Measurements from ENCODE around the gene COL2A1. TPM values are rescaled to one million over a fixed set of nuclear protein-coding genes. Genes with fewer than 3 reads are reported as not detected.

The COL2A1 gene
- total and polyA plus RNA-seq, 2 donors from 2014 or later: not detected

DNA sequence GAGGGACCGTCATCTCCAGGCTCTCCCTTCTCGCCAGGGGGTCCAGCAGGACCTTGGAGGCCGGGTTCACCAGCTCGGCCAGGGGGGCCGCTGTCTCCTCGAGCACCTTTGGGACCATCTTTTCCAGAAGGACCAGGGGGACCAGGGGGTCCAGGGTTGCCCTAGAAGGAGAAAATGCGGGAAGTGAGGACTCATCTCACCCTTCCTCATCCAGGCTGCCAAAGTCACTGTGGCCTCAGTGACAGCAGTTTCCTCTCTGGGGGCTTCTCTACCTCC, 25.7 kb downstream of the COL2A1 start:
- intact Hi-C loops (cut with DNase I): no loop called here
- Histone ChIP-seq H3K9ac (ENCODE audit: low read length in 3 of 3) (no peak overlapping the region), H3K36me3 (ENCODE audit: control insufficient read depth in 2 of 3, insufficient read depth in 3 of 3, low read length in 3 of 3) (no peaks in the 10 kb centered on the region), H3K27me3 (ENCODE audit: control insufficient read depth, insufficient read depth, low read length) (no peaks in the 10 kb centered on the region), H3K27ac (ENCODE audit: low read depth in 2 of 2, low read length in 2 of 2) (no peak overlapping the region), H3K9me3 (ENCODE audit: control insufficient read depth in 2 of 3, insufficient read depth in 1 of 3, low read length in 3 of 3) (no peaks in the 10 kb centered on the region), H3K4me1 (ENCODE audit: control insufficient read depth in 2 of 3, insufficient read depth in 2 of 3, low read depth in 1 of 3, low read length in 3 of 3) (no peaks in the 10 kb centered on the region), H3K4me3 (ENCODE audit: low read length in 3 of 3) (no peak overlapping the region)
- DNase-seq (no peak), FAIRE-seq (no peak)
- TF ChIP-seq, protein P1, sequence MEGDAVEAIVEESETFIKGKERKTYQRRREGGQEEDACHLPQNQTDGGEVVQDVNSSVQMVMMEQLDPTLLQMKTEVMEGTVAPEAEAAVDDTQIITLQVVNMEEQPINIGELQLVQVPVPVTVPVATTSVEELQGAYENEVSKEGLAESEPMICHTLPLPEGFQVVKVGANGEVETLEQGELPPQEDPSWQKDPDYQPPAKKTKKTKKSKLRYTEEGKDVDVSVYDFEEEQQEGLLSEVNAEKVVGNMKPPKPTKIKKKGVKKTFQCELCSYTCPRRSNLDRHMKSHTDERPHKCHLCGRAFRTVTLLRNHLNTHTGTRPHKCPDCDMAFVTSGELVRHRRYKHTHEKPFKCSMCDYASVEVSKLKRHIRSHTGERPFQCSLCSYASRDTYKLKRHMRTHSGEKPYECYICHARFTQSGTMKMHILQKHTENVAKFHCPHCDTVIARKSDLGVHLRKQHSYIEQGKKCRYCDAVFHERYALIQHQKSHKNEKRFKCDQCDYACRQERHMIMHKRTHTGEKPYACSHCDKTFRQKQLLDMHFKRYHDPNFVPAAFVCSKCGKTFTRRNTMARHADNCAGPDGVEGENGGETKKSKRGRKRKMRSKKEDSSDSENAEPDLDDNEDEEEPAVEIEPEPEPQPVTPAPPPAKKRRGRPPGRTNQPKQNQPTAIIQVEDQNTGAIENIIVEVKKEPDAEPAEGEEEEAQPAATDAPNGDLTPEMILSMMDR (IDR thresholded peaks at IDR 0.05; ENCODE audit: borderline replicate concordance, extremely low read depth, insufficient read depth): no peak

DNA sequence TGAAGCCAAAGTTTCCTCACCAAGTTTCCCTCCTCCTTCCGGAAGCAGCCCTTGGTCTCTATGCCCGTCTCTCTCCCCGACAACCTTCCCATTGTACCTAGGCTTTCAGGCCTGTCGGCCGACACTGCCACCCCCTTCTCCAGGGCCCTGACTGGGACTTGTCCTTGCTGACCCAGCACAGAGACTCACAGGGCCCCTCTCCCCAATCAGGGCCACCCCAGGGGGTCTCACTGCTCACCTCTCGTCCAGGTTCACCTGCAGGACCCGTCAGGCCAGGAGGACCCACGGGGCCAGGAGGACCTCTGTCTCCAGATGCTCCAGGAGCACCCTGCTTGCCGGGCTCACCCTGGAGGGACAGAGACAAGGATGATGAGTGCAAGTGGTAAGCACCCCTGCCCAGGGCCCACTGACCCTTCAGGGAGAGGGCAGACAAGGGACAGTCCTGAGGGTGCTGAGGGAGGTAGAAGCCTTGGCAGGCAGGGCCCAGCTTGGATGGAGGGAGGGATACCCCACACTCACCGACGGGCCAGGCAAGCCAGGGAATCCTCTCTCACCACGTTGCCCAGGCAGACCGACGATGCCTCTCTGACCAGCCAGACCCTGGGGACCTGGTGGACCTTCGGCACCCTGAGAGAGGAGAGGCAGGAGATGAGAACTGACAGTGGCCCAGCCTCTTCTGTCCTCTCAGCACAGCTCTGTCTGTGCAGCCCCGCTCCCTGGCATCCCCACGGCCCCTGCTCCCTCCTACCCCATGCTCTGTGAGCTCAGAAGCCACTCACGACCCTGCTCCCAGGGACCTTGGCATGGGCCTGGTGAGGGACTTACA, 26.3 kb downstream of the COL2A1 start:
- no peak overlapping the region for H3K9ac ChIP-seq (ENCODE audit: low read length in 3 of 3)
- TF ChIP-seq, protein P1 (IDR thresholded peaks at IDR 0.05; ENCODE audit: borderline replicate concordance, extremely low read depth, insufficient read depth): no peak
- no peak for FAIRE-seq
- H3K9me3 ChIP-seq (ENCODE audit: control insufficient read depth in 2 of 3, insufficient read depth in 1 of 3, low read length in 3 of 3): no peaks in the 10 kb centered on the region
- no peak overlapping the region for H3K4me3 ChIP-seq (ENCODE audit: low read length in 3 of 3)
- H3K27me3 ChIP-seq (ENCODE audit: control insufficient read depth, insufficient read depth, low read length): no peaks in the 10 kb centered on the region
- H3K36me3 ChIP-seq (ENCODE audit: control insufficient read depth in 2 of 3, insufficient read depth in 3 of 3, low read length in 3 of 3): no peaks in the 10 kb centered on the region
- DNase-seq: no peak
- no peak overlapping the region for H3K27ac ChIP-seq (ENCODE audit: low read depth in 2 of 2, low read length in 2 of 2)
- H3K4me1 ChIP-seq (ENCODE audit: control insufficient read depth in 2 of 3, insufficient read depth in 2 of 3, low read depth in 1 of 3, low read length in 3 of 3): no peaks in the 10 kb centered on the region
- intact Hi-C loops (cut with DNase I): no loop called here

DNA sequence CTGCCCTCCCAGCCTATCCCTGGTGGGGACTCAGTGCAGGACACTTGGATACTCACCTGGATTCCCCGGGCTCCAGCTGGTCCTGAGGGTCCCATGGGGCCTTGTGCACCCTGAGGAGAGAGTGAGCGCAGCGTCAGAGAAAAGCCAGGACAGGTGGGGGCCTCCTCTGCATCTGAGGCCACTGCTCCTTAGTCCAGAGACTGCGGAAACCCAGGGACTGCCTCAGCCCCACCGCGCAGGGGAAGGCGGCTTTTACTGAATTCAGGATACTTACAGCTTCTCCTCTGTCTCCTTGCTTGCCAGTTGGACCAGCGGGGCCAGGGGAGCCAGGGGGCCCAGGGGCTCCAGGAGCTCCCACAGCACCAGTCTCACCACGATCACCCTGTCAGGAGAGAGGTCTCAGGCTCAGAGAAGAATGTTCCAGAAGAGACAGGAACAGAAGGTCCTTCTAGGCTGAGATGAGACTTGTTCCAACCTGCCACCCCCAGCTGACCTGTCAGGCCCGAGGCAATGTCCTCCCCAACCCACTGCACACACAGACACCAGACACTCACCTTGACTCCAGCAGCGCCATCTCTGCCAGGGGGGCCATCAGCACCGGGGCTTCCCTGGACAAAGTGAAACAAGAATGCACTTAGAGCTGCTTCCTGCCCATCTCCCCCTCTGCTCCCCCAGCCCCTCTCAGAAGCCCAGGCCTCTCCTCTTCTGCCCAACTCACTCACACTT, 27.1 kb downstream of the COL2A1 start:
- Histone ChIP-seq H3K4me3 (ENCODE audit: low read length in 3 of 3) (no peak overlapping the region), H3K9ac (ENCODE audit: low read length in 3 of 3) (no peak overlapping the region), H3K36me3 (ENCODE audit: control insufficient read depth in 2 of 3, insufficient read depth in 3 of 3, low read length in 3 of 3) (no peaks in the 10 kb centered on the region), H3K27ac (ENCODE audit: low read depth in 2 of 2, low read length in 2 of 2) (no peak overlapping the region), H3K27me3 (ENCODE audit: control insufficient read depth, insufficient read depth, low read length) (no peaks in the 10 kb centered on the region), H3K9me3 (ENCODE audit: control insufficient read depth in 2 of 3, insufficient read depth in 1 of 3, low read length in 3 of 3) (no peaks in the 10 kb centered on the region), H3K4me1 (ENCODE audit: control insufficient read depth in 2 of 3, insufficient read depth in 2 of 3, low read depth in 1 of 3, low read length in 3 of 3) (no peaks in the 10 kb centered on the region)
- intact Hi-C loops (cut with DNase I): no loop called here
- no peak for FAIRE-seq
- TF ChIP-seq, protein P1 (IDR thresholded peaks at IDR 0.05; ENCODE audit: borderline replicate concordance, extremely low read depth, insufficient read depth): no peak
- DNase-seq: no peak
